Activated naive CD8-positive, alpha-beta T cell treated with anti-CD3 and anti-CD28 coated beads, Interleukin-2, amount 10 ng/mL, durations not matched to agents 7 days and 5 days (primary cell): ENCODE results near the gene LYRM4. TPM values are rescaled to one million over a fixed set of nuclear protein-coding genes. Genes with fewer than 3 reads are reported as not detected.

Source experiments
- ATAC-seq: fragments of 150-1000 bp; cut with Tn5 transposase; one replicate; pipeline ENCODE4 v1.10.0; 2021; ENCODE audit warnings: low read depth, moderate library complexity
- POLR2A ChIA-PET: fragments of 350-600 bp; sonication (Branson Sonifier 250); formaldehyde crosslinking; loops from one replicate; lab custom pipeline; 2021; ENCODE audit warnings: antibody characterized with exemption; lab: Charles Lee
- DNase-seq: peaks from one replicate; pipeline ENCODE4 v3.0.0; 2021
- H3K27ac Mint-ChIP-seq: one replicate; pipeline ENCODE4 v1.8.0; 2022; ENCODE audit warnings: mild to moderate bottlenecking, mixed read lengths
- H3K27me3 Mint-ChIP-seq: one replicate; pipeline ENCODE4 v1.8.0; 2022; ENCODE audit warnings: mild to moderate bottlenecking, moderate library complexity, mixed read lengths
- H3K36me3 Mint-ChIP-seq: one replicate; pipeline ENCODE4 v1.8.0; 2021; ENCODE audit warnings: mild to moderate bottlenecking, mixed read lengths
- H3K4me1 Mint-ChIP-seq: one replicate; pipeline ENCODE4 v1.8.0; 2021; ENCODE audit warnings: mixed read lengths
- H3K4me3 Mint-ChIP-seq: one replicate; pipeline ENCODE4 v1.8.0; 2022; ENCODE audit warnings: mild to moderate bottlenecking, moderate library complexity, mixed read lengths
- H3K9me3 Mint-ChIP-seq: one replicate; pipeline ENCODE4 v1.8.0; 2021; ENCODE audit warnings: mixed read lengths
- total RNA-seq, 2 experiments: library from RNA; stranded (reverse); gene quantifications; one replicate each; pipeline ENCODE4 v1.2.3, GENCODE V29; 2021

Gene LYRM4
- total RNA-seq, 2 experiments from 2014 or later = 26.5 to 27.1 TPM

- Mint-ChIP-seq H3K27ac (no peak overlapping the region), H3K36me3 (no peaks in the 10 kb centered on the region), H3K4me3 (no peak overlapping the region), H3K27me3 (no peaks in the 10 kb centered on the region), H3K4me1 (no peaks in the 10 kb centered on the region), H3K9me3 (no peaks in the 10 kb centered on the region)
- no peak for DNase-seq
- no peak for ATAC-seq
- POLR2A ChIA-PET = no interaction called here
Observed at GRCh38 chr6:5103250-5103649, 157.5 kb downstream of the LYRM4 start.

GRCh38 chr6:5102267-5102970, 158.3 kb downstream of the LYRM4 start:
- H3K27ac Mint-ChIP-seq = no peak overlapping the region
- no peaks in the 10 kb centered on the region for H3K36me3 Mint-ChIP-seq
- H3K9me3 Mint-ChIP-seq = no peaks in the 10 kb centered on the region
- POLR2A ChIA-PET = no interaction called here
- no peak overlapping the region for H3K4me3 Mint-ChIP-seq
- no peak for DNase-seq
- no peaks in the 10 kb centered on the region for H3K4me1 Mint-ChIP-seq
- no peak for ATAC-seq
- H3K27me3 Mint-ChIP-seq = no peaks in the 10 kb centered on the region

GRCh38 chr6:5100806-5101205, 159.9 kb downstream of the LYRM4 start:
- Mint-ChIP-seq H3K27me3 (no peaks in the 10 kb centered on the region), H3K27ac (no peak overlapping the region), H3K9me3 (no peaks in the 10 kb centered on the region), H3K36me3 (no peaks in the 10 kb centered on the region), H3K4me3 (no peak overlapping the region), H3K4me1 (no peaks in the 10 kb centered on the region)
- POLR2A ChIA-PET = no interaction called here
- ATAC-seq (no peak), DNase-seq (no peak)

GRCh38 chr6:5099537-5099936, 161.2 kb downstream of the LYRM4 start:
- no peaks in the 10 kb centered on the region for H3K4me1 Mint-ChIP-seq
- H3K36me3 Mint-ChIP-seq = no peaks in the 10 kb centered on the region
- H3K27ac Mint-ChIP-seq = no peak overlapping the region
- DNase-seq (no peak), ATAC-seq (no peak)
- no peaks in the 10 kb centered on the region for H3K9me3 Mint-ChIP-seq
- H3K4me3 Mint-ChIP-seq = no peak overlapping the region
- POLR2A ChIA-PET = no interaction called here
- peaks cover 1% of the 10 kb centered on the region for H3K27me3 Mint-ChIP-seq

- DNase-seq (no peak), ATAC-seq (no peak)
- H3K27me3 Mint-ChIP-seq = peaks cover 2% of the 10 kb centered on the region
- H3K36me3 Mint-ChIP-seq = no peaks in the 10 kb centered on the region
- no peak overlapping the region for H3K27ac Mint-ChIP-seq
- H3K9me3 Mint-ChIP-seq = no peaks in the 10 kb centered on the region
- no peaks in the 10 kb centered on the region for H3K4me1 Mint-ChIP-seq
- POLR2A ChIA-PET = no interaction called here
- no peak overlapping the region for H3K4me3 Mint-ChIP-seq
Observed at GRCh38 chr6:5098501-5099270, 162.1 kb downstream of the LYRM4 start.

GRCh38 chr6:5096482-5096881, 164.3 kb downstream of the LYRM4 start:
- ATAC-seq (no peak), DNase-seq (no peak)

GRCh38 chr6:5095236-5095635, 165.5 kb downstream of the LYRM4 start:
- Mint-ChIP-seq H3K9me3 (no peaks in the 10 kb centered on the region), H3K4me1 (no peaks in the 10 kb centered on the region), H3K27me3 (peaks cover 14% of the 10 kb centered on the region), H3K4me3 (no peak overlapping the region), H3K36me3 (no peaks in the 10 kb centered on the region), H3K27ac (no peak overlapping the region)
- DNase-seq (no peak), ATAC-seq (no peak)
- POLR2A ChIA-PET = no interaction called here

More at GRCh38 chr6:5096482-5096881, 164.3 kb downstream of the LYRM4 start:
- Mint-ChIP-seq H3K27me3 (peaks cover 7% of the 10 kb centered on the region), H3K36me3 (no peaks in the 10 kb centered on the region), H3K4me3 (no peak overlapping the region), H3K4me1 (no peaks in the 10 kb centered on the region), H3K27ac (no peak overlapping the region), H3K9me3 (no peaks in the 10 kb centered on the region)
- POLR2A ChIA-PET = no interaction called here

GRCh38 chr6:5094327-5094726, 166.4 kb downstream of the LYRM4 start:
- H3K27ac Mint-ChIP-seq = no peak overlapping the region
- H3K4me3 Mint-ChIP-seq = no peak overlapping the region
- peaks cover 3% of the 10 kb centered on the region for H3K4me1 Mint-ChIP-seq
- no peaks in the 10 kb centered on the region for H3K9me3 Mint-ChIP-seq
- POLR2A ChIA-PET = no interaction called here
- ATAC-seq (no peak), DNase-seq (no peak)
- no peaks in the 10 kb centered on the region for H3K36me3 Mint-ChIP-seq
- peaks cover 22% of the 10 kb centered on the region for H3K27me3 Mint-ChIP-seq

GRCh38 chr6:5093231-5094015, 167.3 kb downstream of the LYRM4 start:
- peaks cover 3% of the 10 kb centered on the region for H3K4me1 Mint-ChIP-seq
- no peak overlapping the region for H3K4me3 Mint-ChIP-seq
- POLR2A ChIA-PET = no interaction called here
- no peaks in the 10 kb centered on the region for H3K36me3 Mint-ChIP-seq
- no peak overlapping the region for H3K27ac Mint-ChIP-seq
- DNase-seq (no peak), ATAC-seq (no peak)
- no peaks in the 10 kb centered on the region for H3K9me3 Mint-ChIP-seq
- H3K27me3 Mint-ChIP-seq = peaks cover 28% of the 10 kb centered on the region

GRCh38 chr6:5091210-5092069, 169.3 kb downstream of the LYRM4 start:
- POLR2A ChIA-PET = no interaction called here
- H3K4me1 Mint-ChIP-seq = peaks cover 3% of the 10 kb centered on the region
- H3K4me3 Mint-ChIP-seq = no peak overlapping the region
- DNase-seq (no peak), ATAC-seq (no peak)
- peaks cover 45% of the 10 kb centered on the region for H3K27me3 Mint-ChIP-seq
- no peaks in the 10 kb centered on the region for H3K36me3 Mint-ChIP-seq
- H3K9me3 Mint-ChIP-seq = no peaks in the 10 kb centered on the region
- no peak overlapping the region for H3K27ac Mint-ChIP-seq

- no peak overlapping the region for H3K4me3 Mint-ChIP-seq
- peaks cover 49% of the 10 kb centered on the region for H3K27me3 Mint-ChIP-seq
- H3K27ac Mint-ChIP-seq = no peak overlapping the region
- no peaks in the 10 kb centered on the region for H3K36me3 Mint-ChIP-seq
- H3K9me3 Mint-ChIP-seq = no peaks in the 10 kb centered on the region
- no peak for DNase-seq
- POLR2A ChIA-PET = no interaction called here
- no peak for ATAC-seq
- H3K4me1 Mint-ChIP-seq = peaks cover 3% of the 10 kb centered on the region
Observed at GRCh38 chr6:5090603-5091002, 170.1 kb downstream of the LYRM4 start.

- POLR2A ChIA-PET = no interaction called here
- no peak overlapping the region for H3K27ac Mint-ChIP-seq
- peaks cover 50% of the 10 kb centered on the region for H3K27me3 Mint-ChIP-seq
Observed at GRCh38 chr6:5089481-5090438, 171.0 kb downstream of the LYRM4 start.

More at GRCh38 chr6:5089481-5090438, 171.0 kb downstream of the LYRM4 start:
- H3K4me3 Mint-ChIP-seq = no peak overlapping the region
- no peaks in the 10 kb centered on the region for H3K9me3 Mint-ChIP-seq
- DNase-seq (no peak), ATAC-seq (no peak)
- no peaks in the 10 kb centered on the region for H3K36me3 Mint-ChIP-seq
- peaks cover 4% of the 10 kb centered on the region for H3K4me1 Mint-ChIP-seq
